ENCODE results near the gene SLC4A5. TPM values are rescaled to one million over a fixed set of nuclear protein-coding genes. Genes with fewer than 3 reads are reported as not detected.

SLC4A5 gene
- total RNA-seq, 1 donor from 2014 or later, result 4.4 TPM

DNA sequence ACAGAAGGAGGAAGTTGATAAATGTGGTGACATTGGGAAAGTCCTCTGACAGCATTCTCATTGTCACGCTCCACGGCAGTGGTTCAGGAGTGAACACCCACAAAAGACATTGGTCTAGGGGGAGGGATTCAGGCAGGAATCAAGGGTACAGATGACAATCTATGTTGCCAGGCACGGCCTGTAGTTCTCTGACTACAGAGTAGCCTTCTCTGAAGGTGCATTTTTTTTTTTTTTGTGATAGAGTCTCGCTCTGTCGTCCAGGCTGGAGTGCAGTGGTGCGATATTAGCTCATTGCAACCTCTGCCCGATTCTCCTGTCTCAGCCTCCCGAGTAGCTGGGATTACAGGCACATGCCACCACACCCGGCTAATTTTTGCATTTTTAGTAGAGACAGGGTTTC, 157.2 kb downstream of the SLC4A5 start:
- TF ChIP-seq POLR2AphosphoS5 (IDR thresholded peaks at IDR 0.05; ENCODE audit: insufficient read depth in 1 of 2, low read depth in 1 of 2) (no peak), POLR2A (IDR thresholded peaks at IDR 0.05) (no peak)
- TF ChIP-seq, protein P1, sequence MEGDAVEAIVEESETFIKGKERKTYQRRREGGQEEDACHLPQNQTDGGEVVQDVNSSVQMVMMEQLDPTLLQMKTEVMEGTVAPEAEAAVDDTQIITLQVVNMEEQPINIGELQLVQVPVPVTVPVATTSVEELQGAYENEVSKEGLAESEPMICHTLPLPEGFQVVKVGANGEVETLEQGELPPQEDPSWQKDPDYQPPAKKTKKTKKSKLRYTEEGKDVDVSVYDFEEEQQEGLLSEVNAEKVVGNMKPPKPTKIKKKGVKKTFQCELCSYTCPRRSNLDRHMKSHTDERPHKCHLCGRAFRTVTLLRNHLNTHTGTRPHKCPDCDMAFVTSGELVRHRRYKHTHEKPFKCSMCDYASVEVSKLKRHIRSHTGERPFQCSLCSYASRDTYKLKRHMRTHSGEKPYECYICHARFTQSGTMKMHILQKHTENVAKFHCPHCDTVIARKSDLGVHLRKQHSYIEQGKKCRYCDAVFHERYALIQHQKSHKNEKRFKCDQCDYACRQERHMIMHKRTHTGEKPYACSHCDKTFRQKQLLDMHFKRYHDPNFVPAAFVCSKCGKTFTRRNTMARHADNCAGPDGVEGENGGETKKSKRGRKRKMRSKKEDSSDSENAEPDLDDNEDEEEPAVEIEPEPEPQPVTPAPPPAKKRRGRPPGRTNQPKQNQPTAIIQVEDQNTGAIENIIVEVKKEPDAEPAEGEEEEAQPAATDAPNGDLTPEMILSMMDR (IDR thresholded peaks at IDR 0.05), result no peak
- H3K27ac ChIP-seq, result no peak overlapping the region

DNA sequence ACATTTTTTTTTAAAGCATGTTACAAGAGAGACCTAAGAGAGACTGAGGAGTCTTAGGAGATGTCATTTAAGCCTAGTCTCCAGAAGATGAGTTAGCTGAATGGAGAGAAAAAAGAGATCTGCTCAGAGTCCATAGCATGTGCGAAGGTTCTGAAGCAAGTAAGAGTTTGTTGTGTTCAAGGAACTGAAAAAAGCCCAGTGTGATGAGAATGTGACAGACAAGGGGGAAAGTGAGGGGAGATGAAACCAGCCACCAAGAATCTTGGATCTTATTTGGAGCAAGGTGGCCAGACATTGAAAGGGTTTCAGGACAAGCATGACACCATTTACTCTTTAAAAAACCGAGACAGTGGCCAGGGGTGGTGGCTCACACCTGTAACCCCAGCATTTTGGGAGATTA, 159.3 kb downstream of the SLC4A5 start:
- H3K27ac ChIP-seq, result no peak overlapping the region
- intact Hi-C loops (cut with DNase I), result no loop called here
- no peak for TF ChIP-seq POLR2AphosphoS5 (IDR thresholded peaks at IDR 0.05; ENCODE audit: insufficient read depth in 1 of 2, low read depth in 1 of 2)
- no peak for TF ChIP-seq POLR2A (IDR thresholded peaks at IDR 0.05)
- TF ChIP-seq, protein P1 (IDR thresholded peaks at IDR 0.05), result no peak
- DNase-seq (ENCODE audit: extremely low spot score in 2 of 2), result no peak
- no peaks in the 10 kb centered on the region for H3K27me3 ChIP-seq
- peaks cover 6% of the 10 kb centered on the region for H3K4me1 ChIP-seq
- no peaks in the 10 kb centered on the region for H3K36me3 ChIP-seq
- no peak overlapping the region for H3K4me3 ChIP-seq
- no peaks in the 10 kb centered on the region for H3K9me3 ChIP-seq

More for the DNA sequence above, 157.2 kb downstream of the SLC4A5 start:
- Histone ChIP-seq H3K4me1 (no peaks in the 10 kb centered on the region), H3K4me3 (no peak overlapping the region), H3K36me3 (no peaks in the 10 kb centered on the region), H3K27me3 (no peaks in the 10 kb centered on the region), H3K9me3 (no peaks in the 10 kb centered on the region)
- intact Hi-C loops (cut with DNase I), result no loop called here
- no peak for DNase-seq (ENCODE audit: extremely low spot score in 2 of 2)

DNA sequence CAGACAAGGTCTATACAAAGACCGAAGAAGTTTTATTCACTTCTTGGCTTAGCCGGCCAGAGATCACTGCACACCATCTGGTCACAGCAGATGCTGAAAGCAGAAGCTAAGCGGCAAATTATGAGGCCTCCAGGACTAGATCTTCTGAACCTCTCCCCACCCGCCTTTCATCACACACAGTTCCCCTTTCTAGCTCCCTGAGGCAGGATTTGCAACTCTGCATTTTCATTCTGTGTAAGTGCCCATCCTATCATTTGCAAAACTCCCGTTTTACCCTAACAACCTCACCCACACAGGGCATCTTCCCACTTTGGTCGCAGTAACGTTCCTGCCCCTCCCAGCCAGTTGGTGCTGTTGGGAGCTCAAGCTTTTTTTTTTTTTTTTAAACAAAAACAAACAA, 161.5 kb downstream of the SLC4A5 start:
- no peaks in the 10 kb centered on the region for H3K36me3 ChIP-seq
- no peak for TF ChIP-seq POLR2A (IDR thresholded peaks at IDR 0.05)
- TF ChIP-seq, protein P1 (IDR thresholded peaks at IDR 0.05), result no peak
- TF ChIP-seq POLR2AphosphoS5 (IDR thresholded peaks at IDR 0.05; ENCODE audit: insufficient read depth in 1 of 2, low read depth in 1 of 2), result no peak
- intact Hi-C loops (cut with DNase I), result no loop called here
- DNase-seq (ENCODE audit: extremely low spot score in 2 of 2), result no peak
- H3K4me3 ChIP-seq, result no peak overlapping the region
- H3K9me3 ChIP-seq, result no peaks in the 10 kb centered on the region
- peaks cover 18% of the 10 kb centered on the region for H3K4me1 ChIP-seq
- no peaks in the 10 kb centered on the region for H3K27me3 ChIP-seq
- H3K27ac ChIP-seq, result no peak overlapping the region

DNA sequence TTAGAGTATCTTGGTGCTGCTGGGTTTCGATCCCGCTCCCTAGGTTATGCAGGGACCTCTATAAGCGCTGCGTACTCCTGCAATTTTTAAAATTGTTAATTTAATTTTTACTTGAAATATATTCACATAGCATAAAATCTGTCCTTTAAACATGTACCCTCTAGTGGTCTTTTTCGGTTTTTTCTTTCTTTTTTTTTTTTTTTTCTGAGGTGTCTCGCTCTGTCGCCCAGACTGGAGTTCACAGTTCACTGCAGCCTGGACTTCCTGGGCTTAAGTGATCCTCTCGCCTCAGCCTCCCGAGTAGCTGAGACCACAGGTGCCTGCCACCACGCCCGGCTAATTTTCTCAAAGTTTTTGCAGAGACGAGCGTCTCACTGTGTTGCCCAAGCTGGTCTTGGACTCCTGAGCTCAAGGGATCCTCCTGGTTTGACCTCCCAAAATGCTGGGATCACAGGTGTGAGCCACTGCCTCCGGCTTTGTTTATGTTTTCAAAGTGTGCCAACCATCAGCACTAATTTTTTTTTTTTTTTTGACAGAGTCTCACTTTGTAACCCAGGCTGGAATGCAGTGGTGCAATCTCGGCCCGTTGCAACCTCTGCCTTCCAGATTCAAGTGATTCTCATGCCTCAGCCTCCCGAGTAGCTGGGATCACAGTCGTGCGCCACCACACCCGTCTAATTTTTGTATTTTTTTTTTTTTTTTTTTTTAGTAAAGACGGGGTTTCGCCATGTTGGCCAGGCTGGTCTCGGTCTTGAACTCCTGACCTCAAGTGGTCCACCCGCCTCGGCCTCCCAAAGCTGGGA, 164.0 kb downstream of the SLC4A5 start:
- Histone ChIP-seq H3K27me3 (no peaks in the 10 kb centered on the region), H3K27ac (no peak overlapping the region), H3K9me3 (no peaks in the 10 kb centered on the region), H3K36me3 (no peaks in the 10 kb centered on the region), H3K4me1 (peaks cover 39% of the 10 kb centered on the region), H3K4me3 (peak overlapping the region; percentile 82 to 96)
- DNase-seq (ENCODE audit: extremely low spot score in 2 of 2), result peak in 1 of 2 donors; percentile 88
- TF ChIP-seq, protein P1 (IDR thresholded peaks at IDR 0.05), result peak in 1 of 3 experiments; percentile 13
- peak in 1 of 2 donors; percentile 66 for TF ChIP-seq POLR2AphosphoS5 (IDR thresholded peaks at IDR 0.05; ENCODE audit: insufficient read depth in 1 of 2, low read depth in 1 of 2)
- no peak for TF ChIP-seq POLR2A (IDR thresholded peaks at IDR 0.05)
- intact Hi-C loops (cut with DNase I), result no loop called here
